PC-3 (cell line): ENCODE measurements around the gene KRT3. TPM values are rescaled to one million over a fixed set of nuclear protein-coding genes. Genes with fewer than 3 reads are reported as not detected.

Source experiments
- ATAC-seq: fragments of 200-7000 bp; cut with Tn5 transposase; 2 replicates; pipeline ENCODE4 v1.9.1; 2020; ENCODE audit warnings: mild to moderate bottlenecking, moderate library complexity
- BruUV-seq: library from RNA; stranded (reverse); fragments of 400-500 nt; replicated peaks from 2 replicates; lab custom pipeline; 2021; lab: Mats Ljungman, UMichigan
- CTCF ChIA-PET: fragments of 300-600 bp; sonication (Branson Sonifier 250); formaldehyde crosslinking; loops from one replicate; lab custom pipeline; 2022; ENCODE audit warnings: antibody characterized with exemption; lab: Charles Lee
- POLR2A ChIA-PET: fragments of 300-600 bp; sonication (Branson Sonifier 250); formaldehyde crosslinking; loops from one replicate; lab custom pipeline; 2022; ENCODE audit warnings: antibody characterized with exemption; ENCODE audit not compliant: unreplicated experiment; lab: Charles Lee
- DNase-seq: peaks from one replicate; pipeline ENCODE4 v3.0.0-alpha.2; 2015
- H2AFZ ChIP-seq: fragments of 300-600 bp; sonication (generic); 2 replicates; pipeline ENCODE4 v1.6.0; 2016; ENCODE audit warnings: antibody characterized with exemption, low read length
- H3F3A ChIP-seq: fragments of 300-600 bp; sonication (generic); one replicate; pipeline ENCODE4 v1.6.0; 2017; ENCODE audit warnings: antibody characterized with exemption, low read length, control low read depth, mild to moderate bottlenecking; ENCODE audit not compliant: unreplicated experiment
- H3K27ac ChIP-seq: fragments of 300-600 bp; sonication (generic); 2 replicates; pipeline ENCODE4 v1.5.1; 2016; ENCODE audit warnings: mild to moderate bottlenecking, low read length
- H3K27me3 ChIP-seq: fragments of 300-600 bp; sonication (generic); 2 replicates; pipeline ENCODE4 v1.6.1; 2016; ENCODE audit warnings: low read length, mixed read lengths
- H3K36me3 ChIP-seq: fragments of 300-600 bp; sonication (generic); 2 replicates; pipeline ENCODE4 v1.6.1; 2016; ENCODE audit warnings: low read depth, mixed run types, low read length, mixed read lengths
- H3K4me1 ChIP-seq: fragments of 300-600 bp; sonication (generic); 2 replicates; pipeline ENCODE4 v1.5.1; 2016; ENCODE audit warnings: low read length; ENCODE audit not compliant: insufficient read depth
- H3K4me2 ChIP-seq: fragments of 300-600 bp; sonication (generic); 2 replicates; pipeline ENCODE4 v1.6.0; 2016; ENCODE audit warnings: low read length
- H3K4me3 ChIP-seq: fragments of 300-600 bp; sonication (generic); 2 replicates; pipeline ENCODE4 v1.5.1; 2016; ENCODE audit warnings: mild to moderate bottlenecking, low read length, mixed read lengths
- H3K79me2 ChIP-seq: fragments of 300-600 bp; sonication (generic); 2 replicates; pipeline ENCODE4 v1.6.1; 2017; ENCODE audit warnings: low read length, mixed read lengths
- H3K9ac ChIP-seq: fragments of 300-600 bp; sonication (generic); 2 replicates; pipeline ENCODE4 v1.6.0; 2016; ENCODE audit warnings: mild to moderate bottlenecking, low read length
- H3K9me2 ChIP-seq: fragments of 300-600 bp; sonication (generic); replicated peaks from 2 replicates; pipeline ENCODE4 v1.6.1; 2016; ENCODE audit warnings: mixed run types, low read length, mixed read lengths
- H3K9me3 ChIP-seq: fragments of 300-600 bp; sonication (generic); 2 replicates; pipeline ENCODE4 v1.6.1; 2016; ENCODE audit warnings: low read length, mixed read lengths
- H4K20me1 ChIP-seq: fragments of 300-600 bp; sonication (generic); 2 replicates; pipeline ENCODE4 v1.6.1; 2016; ENCODE audit warnings: low read length, mixed read lengths
- EZH2 ChIP-seq: fragments of 300-600 bp; sonication (generic); IDR thresholded peaks from one replicate; pipeline ENCODE4 v1.6.1; 2017; ENCODE audit warnings: antibody characterized with exemption, mild to moderate bottlenecking, low read length; ENCODE audit not compliant: unreplicated experiment
- EZH2phosphoT487 ChIP-seq: fragments of 300-600 bp; sonication (generic); IDR thresholded peaks from 2 replicates; pipeline ENCODE4 v1.6.1; 2018; ENCODE audit warnings: mild to moderate bottlenecking, antibody characterized with exemption, low read length, borderline replicate concordance
- intact Hi-C: fragments of 100-400 bp; cut with micrococcal nuclease; formaldehyde crosslinking; loops from 2 replicates; pipeline ENCODE4 v1.9.0; 2023
- total RNA-seq: library from RNA; depleted of rRNA; stranded (reverse); fragments of >200 nt; gene quantifications from 2 replicates; pipeline ENCODE4 v1.2.3, GENCODE V29; 2014
- TF ChIP-seq, protein P1 (sequence below): fragments of 300-600 bp; sonication (generic); conservative IDR thresholded peaks from 2 replicates; pipeline ENCODE4 v1.5.1; 2017; ENCODE audit warnings: antibody characterized with exemption, low read depth, mild to moderate bottlenecking, low read length

The KRT3 gene
- total RNA-seq, 1 experiment from 2014 or later, result 0.33 TPM

- CTCF ChIA-PET, result no interaction called here
These were observed 36.5 kb upstream of the KRT3 start for GRCh38 chr12:52832451-52832850.

GRCh38 chr12:52831251-52831650 is 35.3 kb upstream of the KRT3 start:
- intact Hi-C loops, result no loop called here
- no peaks in the 10 kb centered on the region for H3K36me3 ChIP-seq
- POLR2A ChIA-PET, result interaction anchor here (0.7 kb wide), 1 partner anchor 256 kb away, joined by 4 read pairs; no protein-coding TSS in a partner anchor
- H4K20me1 ChIP-seq, result no peaks in the 10 kb centered on the region
- no TSS peak for BruUV-seq
- H3K9me3 ChIP-seq, result no peaks in the 10 kb centered on the region
- no peak overlapping the region for H3K27ac ChIP-seq
- CTCF ChIA-PET, result no interaction called here
- ATAC-seq (no peak), DNase-seq (no peak)
- no peak overlapping the region for H2AFZ ChIP-seq
- no peaks in the 10 kb centered on the region for H3K9me2 ChIP-seq
- H3K79me2 ChIP-seq, result no peaks in the 10 kb centered on the region
- H3F3A ChIP-seq, result no peaks in the 10 kb centered on the region
- H3K9ac ChIP-seq, result no peak overlapping the region
- H3K4me3 ChIP-seq, result no peak overlapping the region
- TF ChIP-seq EZH2phosphoT487 (no peak), EZH2 (no peak)
- TF ChIP-seq, protein P1, sequence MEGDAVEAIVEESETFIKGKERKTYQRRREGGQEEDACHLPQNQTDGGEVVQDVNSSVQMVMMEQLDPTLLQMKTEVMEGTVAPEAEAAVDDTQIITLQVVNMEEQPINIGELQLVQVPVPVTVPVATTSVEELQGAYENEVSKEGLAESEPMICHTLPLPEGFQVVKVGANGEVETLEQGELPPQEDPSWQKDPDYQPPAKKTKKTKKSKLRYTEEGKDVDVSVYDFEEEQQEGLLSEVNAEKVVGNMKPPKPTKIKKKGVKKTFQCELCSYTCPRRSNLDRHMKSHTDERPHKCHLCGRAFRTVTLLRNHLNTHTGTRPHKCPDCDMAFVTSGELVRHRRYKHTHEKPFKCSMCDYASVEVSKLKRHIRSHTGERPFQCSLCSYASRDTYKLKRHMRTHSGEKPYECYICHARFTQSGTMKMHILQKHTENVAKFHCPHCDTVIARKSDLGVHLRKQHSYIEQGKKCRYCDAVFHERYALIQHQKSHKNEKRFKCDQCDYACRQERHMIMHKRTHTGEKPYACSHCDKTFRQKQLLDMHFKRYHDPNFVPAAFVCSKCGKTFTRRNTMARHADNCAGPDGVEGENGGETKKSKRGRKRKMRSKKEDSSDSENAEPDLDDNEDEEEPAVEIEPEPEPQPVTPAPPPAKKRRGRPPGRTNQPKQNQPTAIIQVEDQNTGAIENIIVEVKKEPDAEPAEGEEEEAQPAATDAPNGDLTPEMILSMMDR, result no peak
- no peaks in the 10 kb centered on the region for H3K27me3 ChIP-seq
- H3K4me2 ChIP-seq, result no peak overlapping the region
- peaks cover 9% of the 10 kb centered on the region for H3K4me1 ChIP-seq

More at GRCh38 chr12:52832451-52832850, 36.5 kb upstream of the KRT3 start:
- Histone ChIP-seq H3K36me3 (no peaks in the 10 kb centered on the region), H3K4me3 (no peak overlapping the region), H3K4me1 (peaks cover 21% of the 10 kb centered on the region), H3F3A (no peaks in the 10 kb centered on the region), H3K9me3 (no peaks in the 10 kb centered on the region), H2AFZ (no peak overlapping the region), H3K9me2 (no peaks in the 10 kb centered on the region), H3K27ac (no peak overlapping the region), H3K27me3 (no peaks in the 10 kb centered on the region), H3K9ac (no peak overlapping the region), H3K79me2 (no peaks in the 10 kb centered on the region), H4K20me1 (no peaks in the 10 kb centered on the region), H3K4me2 (no peak overlapping the region)
- ATAC-seq (no peak), DNase-seq (no peak)
- POLR2A ChIA-PET, result no interaction called here
- BruUV-seq, result no TSS peak
- no peak for TF ChIP-seq EZH2
- TF ChIP-seq EZH2phosphoT487, result no peak
- TF ChIP-seq, protein P1, result no peak
- intact Hi-C loops, result no loop called here

- Histone ChIP-seq H3K27ac (no peak overlapping the region), H3K4me1 (no peaks in the 10 kb centered on the region), H2AFZ (no peak overlapping the region), H4K20me1 (no peaks in the 10 kb centered on the region), H3K9ac (no peak overlapping the region), H3K9me2 (no peaks in the 10 kb centered on the region), H3K27me3 (no peaks in the 10 kb centered on the region), H3K9me3 (no peaks in the 10 kb centered on the region), H3K79me2 (no peaks in the 10 kb centered on the region), H3K4me2 (no peak overlapping the region), H3K4me3 (no peak overlapping the region), H3K36me3 (no peaks in the 10 kb centered on the region), H3F3A (no peaks in the 10 kb centered on the region)
- ChIA-PET POLR2A (interaction anchor here (0.7 kb wide), 1 partner anchor 119 kb away, joined by 5 read pairs; the partner anchor contains the start of gene KRT18), CTCF (no interaction called here)
- DNase-seq, result no peak
- intact Hi-C loops, result no loop called here
- TF ChIP-seq EZH2 (no peak), EZH2phosphoT487 (no peak)
- TF ChIP-seq, protein P1, result no peak
- ATAC-seq, result no peak
- BruUV-seq, result no TSS peak
These were observed 34.3 kb upstream of the KRT3 start for GRCh38 chr12:52829986-52830770.
